ENCODE data around the gene HS6ST3. TPM values are rescaled to one million over a fixed set of nuclear protein-coding genes. Genes with fewer than 3 reads are reported as not detected.

The HS6ST3 gene
- total RNA-seq, 2 donors from 2014 or later: 0.02 to 0.13 TPM

- intact Hi-C loops (cut with DNase I): no loop called here
- no peak for DNase-seq
- Histone ChIP-seq H3K4me1 (no peaks in the 10 kb centered on the region), H3K27me3 (no peaks in the 10 kb centered on the region), H3K9me3 (no peaks in the 10 kb centered on the region), H3K27ac (no peak overlapping the region), H3K36me3 (no peaks in the 10 kb centered on the region), H3K4me3 (no peak overlapping the region), H3K9ac (ENCODE audit: low read depth in 2 of 2, low read length in 2 of 2) (no peak overlapping the region)
- no peak for TF ChIP-seq CTCF (IDR thresholded peaks at IDR 0.05)
Observed at GRCh38 chr13:96202315-96202714, 112.4 kb downstream of the HS6ST3 start.

GRCh38 chr13:96203471-96203870 is 113.6 kb downstream of the HS6ST3 start:
- no peak overlapping the region for H3K4me3 ChIP-seq
- H3K9ac ChIP-seq (ENCODE audit: low read depth in 2 of 2, low read length in 2 of 2): no peak overlapping the region
- no peak for TF ChIP-seq CTCF (IDR thresholded peaks at IDR 0.05)
- no peaks in the 10 kb centered on the region for H3K36me3 ChIP-seq
- no peak for DNase-seq
- intact Hi-C loops (cut with DNase I): no loop called here
- no peaks in the 10 kb centered on the region for H3K4me1 ChIP-seq
- no peaks in the 10 kb centered on the region for H3K9me3 ChIP-seq
- no peaks in the 10 kb centered on the region for H3K27me3 ChIP-seq
- no peak overlapping the region for H3K27ac ChIP-seq

GRCh38 chr13:96214824-96215445 is 125.0 kb downstream of the HS6ST3 start:
- H3K27ac ChIP-seq: no peak overlapping the region
- no peak overlapping the region for H3K4me3 ChIP-seq
- H3K4me1 ChIP-seq: no peaks in the 10 kb centered on the region
- no peaks in the 10 kb centered on the region for H3K27me3 ChIP-seq
- H3K9me3 ChIP-seq: no peaks in the 10 kb centered on the region
- no peak for TF ChIP-seq CTCF (IDR thresholded peaks at IDR 0.05)
- no peak overlapping the region for H3K9ac ChIP-seq (ENCODE audit: low read depth in 2 of 2, low read length in 2 of 2)
- no peaks in the 10 kb centered on the region for H3K36me3 ChIP-seq
- intact Hi-C loops (cut with DNase I): no loop called here
- DNase-seq: no peak

- H3K4me3 ChIP-seq: no peak overlapping the region
- no peaks in the 10 kb centered on the region for H3K9me3 ChIP-seq
- no peak for DNase-seq
- no peaks in the 10 kb centered on the region for H3K27me3 ChIP-seq
- intact Hi-C loops (cut with DNase I): no loop called here
- H3K36me3 ChIP-seq: no peaks in the 10 kb centered on the region
- H3K4me1 ChIP-seq: no peaks in the 10 kb centered on the region
- no peak overlapping the region for H3K27ac ChIP-seq
- no peak for TF ChIP-seq CTCF (IDR thresholded peaks at IDR 0.05)
- H3K9ac ChIP-seq (ENCODE audit: low read depth in 2 of 2, low read length in 2 of 2): no peak overlapping the region
Observed at GRCh38 chr13:96216543-96216942, 126.6 kb downstream of the HS6ST3 start.

- no peak overlapping the region for H3K9ac ChIP-seq (ENCODE audit: low read depth in 2 of 2, low read length in 2 of 2)
- no peak overlapping the region for H3K27ac ChIP-seq
- DNase-seq: no peak
- no peaks in the 10 kb centered on the region for H3K9me3 ChIP-seq
- TF ChIP-seq CTCF (IDR thresholded peaks at IDR 0.05): no peak
- no peaks in the 10 kb centered on the region for H3K36me3 ChIP-seq
- no peaks in the 10 kb centered on the region for H3K27me3 ChIP-seq
- H3K4me1 ChIP-seq: no peaks in the 10 kb centered on the region
- no peak overlapping the region for H3K4me3 ChIP-seq
- intact Hi-C loops (cut with DNase I): no loop called here
Observed at GRCh38 chr13:96218475-96218874, 128.6 kb downstream of the HS6ST3 start.

Data from colonic mucosa (tissue), 4 donors.